H1 (cell line): ENCODE data around the gene TRABD2B. TPM values are rescaled to one million over a fixed set of nuclear protein-coding genes. Genes with fewer than 3 reads are reported as not detected.

Experiments used
- BRCA1 ChIP-seq: IDR thresholded peaks from 2 replicates; pipeline ENCODE4 v1.6.1; 2012; ENCODE audit warnings: low read depth, low read length, improper control_type of control experiment
- CREB1 ChIP-seq: IDR thresholded peaks from 2 replicates; pipeline ENCODE4 v1.6.1; 2012; ENCODE audit warnings: inconsistent platforms
- EZH2 ChIP-seq: fragments of 200-600 bp; sonication (generic); IDR thresholded peaks from 2 replicates; pipeline ENCODE4 v1.7.1; 2012; ENCODE audit warnings: low read depth, mild to moderate bottlenecking, moderate library complexity, low read length, inconsistent platforms; ENCODE audit not compliant: severe bottlenecking
- GABPA ChIP-seq: IDR thresholded peaks from 2 replicates; pipeline ENCODE4 v1.6.1; 2011; ENCODE audit warnings: mild to moderate bottlenecking, low read length, moderate library complexity, borderline replicate concordance; ENCODE audit not compliant: insufficient read depth
- HDAC2 ChIP-seq, 2 experiments: fragments of 300-600 bp in 1 of 2; sonication (generic) in 1 of 2; IDR thresholded peaks; 2 replicates each; pipeline ENCODE4 v1.6.1; 2011 to 2012; ENCODE audit warnings: low read depth in 2 of 2, low read length in 2 of 2, mild to moderate bottlenecking in 2 of 2, moderate library complexity in 2 of 2, borderline replicate concordance in 1 of 2, inconsistent platforms in 1 of 2
- KDM4A ChIP-seq: IDR thresholded peaks from one replicate; pipeline ENCODE4 v1.7.1; 2012; ENCODE audit warnings: low read depth, mild to moderate bottlenecking, moderate library complexity, low read length, inconsistent platforms; ENCODE audit not compliant: severe bottlenecking
- TBP ChIP-seq: IDR thresholded peaks from 2 replicates; pipeline ENCODE4 v1.6.1; 2011; ENCODE audit warnings: low read depth, low read length, improper control_type of control experiment
- ZNF274 ChIP-seq: IDR thresholded peaks from 2 replicates; pipeline ENCODE4 v1.7.0; 2012; ENCODE audit warnings: low read length, borderline replicate concordance; ENCODE audit errors: extremely low read depth
- polyA plus RNA-seq, 7 experiments: library from polyadenylated mRNA; depleted of rRNA in 3 of 7; stranded (reverse) in 5 of 7; unstranded in 2 of 7; fragments of >200 nt in 5 of 7; fragments of 200-250 nt in 2 of 7; gene quantifications; 1 replicate in 5 of 7; 2 replicates in 1 of 7; 4 replicates in 1 of 7; pipeline versions ENCODE4 v1.2.1 to v1.2.3, GENCODE V29; 2011 to 2013; ENCODE audit warnings: missing spikeins in 2 of 7, mixed read lengths in 2 of 7
- total RNA-seq: library from RNA; stranded (reverse); fragmentation: NEBNext Ultra II Directional; extraction: Animal tissue kit (Norgen Biotek cat#: 25700); gene quantifications from 2 replicates; pipeline ENCODE4 v1.2.1, GENCODE V29; 2021

The TRABD2B gene
- total and polyA plus RNA-seq, 2 of the 8 experiments (the other 6 are each of a cell fraction or from before 2014, with no cell fraction given): 0.95 to 3.4 TPM

GRCh38 chr1:47984175-47984789 is 12.9 kb downstream of the TRABD2B start (continued):
- TF ChIP-seq ZNF274 (no peak), BRCA1 (no peak), KDM4A (peak; percentile 66), HDAC2 (IDR thresholded peaks at IDR 0.05; ENCODE audit: borderline replicate concordance in 1 of 2, low read depth in 2 of 2, low read length in 2 of 2) (0 out of 4 replicates have a peak, but pooled peaks have one; percentile 25), TBP (peak; percentile 26; the same call in 1 of the 2 replicates), GABPA (0 out of 2 replicates have a peak, but pooled peaks have one; percentile 44), EZH2 (peak; percentile 34), CREB1 (peak; percentile 72; the same call in 1 of the 2 replicates)
- TF ChIP-seq, all 59 proteins: peak for 11
